Endothelial cell of umbilical vein (primary cell): Measurements from ENCODE around the gene RYR1. TPM values are rescaled to one million over a fixed set of nuclear protein-coding genes. Genes with fewer than 3 reads are reported as not detected.
"Not testable (repeated sequence)": the region's sequence is repeated elsewhere in the genome, so short reads cannot be mapped to it uniquely, and the experiment has no call there.

Experiments
- BruUV-seq: library from RNA; stranded (reverse); fragments of 400-500 nt; replicated peaks from 2 replicates; lab custom pipeline; 2021; lab: Mats Ljungman, UMichigan
- CTCF ChIA-PET: fragments of 300-600, 350-600 bp; sonication (Branson Sonifier 250); formaldehyde crosslinking; loops from one replicate; lab custom pipeline; 2021; ENCODE audit warnings: antibody characterized with exemption, inconsistent platforms; lab: Charles Lee
- POLR2A ChIA-PET: fragments of 300-600, 350-600 bp; sonication (Branson Sonifier 250); formaldehyde crosslinking; loops from one replicate; lab custom pipeline; 2021; ENCODE audit warnings: antibody characterized with exemption, inconsistent platforms; lab: Charles Lee
- DNase-seq: peaks from one replicate; pipeline ENCODE4 v3.0.0-alpha.2; 2011; ENCODE audit warnings: low read depth, low spot score
- FAIRE-seq: peaks from 2 replicates; lab custom pipeline; 2011; peaks lifted over from hg19 to GRCh38; lab: Jason Lieb, UNC
- H2AFZ ChIP-seq: 2 replicates; pipeline ENCODE4 v1.6.0; 2012; ENCODE audit warnings: low read depth, low read length, control low read depth, inconsistent platforms
- H3K27ac ChIP-seq: 2 replicates; pipeline ENCODE4 v1.5.1; 2011; ENCODE audit warnings: low read depth, mild to moderate bottlenecking, control low read depth, low read length, moderate library complexity; ENCODE audit not compliant: insufficient read depth
- H3K27me3 ChIP-seq, 2 experiments: 2 replicates each; pipeline versions ENCODE4 v1.6.0 to v1.6.1; 2011; ENCODE audit warnings: low read length in 2 of 2, mixed read lengths in 1 of 2; ENCODE audit not compliant: control insufficient read depth in 2 of 2, insufficient read depth in 2 of 2
- H3K36me3 ChIP-seq, 2 experiments: 2 replicates in 1 of 2; 3 replicates in 1 of 2; pipeline ENCODE4 v1.5.1; 2011; ENCODE audit warnings: low read length in 2 of 2, mild to moderate bottlenecking in 1 of 2, moderate library complexity in 1 of 2; ENCODE audit not compliant: control insufficient read depth in 2 of 2, insufficient read depth in 2 of 2; ENCODE audit errors: extremely low read depth in 1 of 2
- H3K4me1 ChIP-seq: 3 replicates; pipeline ENCODE4 v1.5.1; 2011; ENCODE audit warnings: mild to moderate bottlenecking, low read length; ENCODE audit not compliant: control insufficient read depth, insufficient read depth; ENCODE audit errors: extremely low read depth
- H3K4me2 ChIP-seq: 2 replicates; pipeline ENCODE4 v1.6.1; 2011; ENCODE audit warnings: low read length, control low read depth, mixed read lengths; ENCODE audit not compliant: insufficient read depth
- H3K4me3 ChIP-seq, 3 experiments: fragments of 200-600 bp in 1 of 3; sonication (generic), shearing (Covaris generic) in 1 of 3; replicated peaks in 1 of 3; 2 replicates each; pipeline ENCODE4 v1.5.1; 2011 to 2016; ENCODE audit warnings: control low read depth in 3 of 3, low read length in 3 of 3, mild to moderate bottlenecking in 2 of 3, inconsistent platforms in 1 of 3, low read depth in 1 of 3, moderate library complexity in 1 of 3; ENCODE audit not compliant: insufficient read depth in 1 of 3
- H3K79me2 ChIP-seq: 2 replicates; pipeline ENCODE4 v1.6.0; 2012; ENCODE audit warnings: low read length, inconsistent platforms; ENCODE audit not compliant: control insufficient read depth, insufficient read depth
- H3K9ac ChIP-seq: replicated peaks from 2 replicates; pipeline ENCODE3; 2011; ENCODE audit warnings: low read length, control low read depth; ENCODE audit not compliant: insufficient read depth; ENCODE audit errors: extremely low read depth
- H3K9me1 ChIP-seq: replicated peaks from 3 replicates; pipeline ENCODE4 v1.6.0; 2011; ENCODE audit warnings: mild to moderate bottlenecking, low read length; ENCODE audit not compliant: control insufficient read depth, insufficient read depth; ENCODE audit errors: extremely low read depth
- H3K9me3 ChIP-seq: replicated peaks from 2 replicates; pipeline ENCODE4 v1.5.1; 2012; ENCODE audit warnings: low read length, inconsistent platforms; ENCODE audit not compliant: control insufficient read depth, insufficient read depth
- H4K20me1 ChIP-seq: replicated peaks from 2 replicates; pipeline ENCODE3; 2011; ENCODE audit warnings: mild to moderate bottlenecking, low read length; ENCODE audit not compliant: control insufficient read depth, insufficient read depth; ENCODE audit errors: extremely low read depth
- EZH2 ChIP-seq: IDR thresholded peaks from 2 replicates; pipeline ENCODE4 v1.6.1; 2012; ENCODE audit warnings: borderline replicate concordance, low read depth, mild to moderate bottlenecking, moderate library complexity, low read length, inconsistent platforms; ENCODE audit not compliant: severe bottlenecking
- FOS ChIP-seq: IDR thresholded peaks from 2 replicates; pipeline ENCODE4 v1.6.1; 2011; ENCODE audit warnings: mild to moderate bottlenecking, low read length, moderate library complexity, borderline replicate concordance; ENCODE audit not compliant: insufficient read depth
- GATA2 ChIP-seq: IDR thresholded peaks from 2 replicates; pipeline ENCODE4 v1.7.0; 2011; ENCODE audit warnings: low read depth, mild to moderate bottlenecking, moderate library complexity, mixed read lengths, low read length; ENCODE audit not compliant: insufficient read length, insufficient read depth
- JUN ChIP-seq: IDR thresholded peaks from 2 replicates; pipeline ENCODE4 v1.6.1; 2011; ENCODE audit warnings: borderline replicate concordance, low read depth; ENCODE audit not compliant: insufficient read length, insufficient read depth
- MYC ChIP-seq: IDR thresholded peaks from one replicate; pipeline ENCODE4 v1.6.1; 2011; ENCODE audit warnings: mild to moderate bottlenecking, low read depth, low read length
- POLR2A ChIP-seq: IDR thresholded peaks from 2 replicates; pipeline ENCODE4 v1.6.1; 2012; ENCODE audit warnings: low read depth, mild to moderate bottlenecking, control low read depth, low read length
- POLR2AphosphoS5 ChIP-seq: IDR thresholded peaks from 2 replicates; pipeline ENCODE4 v1.6.1; 2012; ENCODE audit warnings: low read depth, mild to moderate bottlenecking, control low read depth, low read length, moderate library complexity; ENCODE audit not compliant: insufficient read depth
- dilution Hi-C: fragments of 300-500 bp; cut with MboI; formaldehyde crosslinking; loops from one replicate; pipeline ENCODE4 v1.15.0; 2019; ENCODE audit warnings: low sequenced_read_pairs; ENCODE audit not compliant: extremely low pct_ligation_motif_present
- intact Hi-C: fragments of 100-400 bp; cut with micrococcal nuclease; formaldehyde crosslinking; loops from one replicate; pipeline ENCODE4 v1.10.0; 2022
- polyA plus RNA-seq, 4 experiments: library from polyadenylated mRNA; depleted of rRNA in 3 of 4; stranded (reverse) in 3 of 4; unstranded in 1 of 4; fragments of >200 nt; gene quantifications; 2 replicates each; pipeline versions ENCODE4 v1.2.1 to v1.2.3, GENCODE V29; 2011 to 2012; ENCODE audit warnings: missing spikeins in 1 of 4
- total RNA-seq: library from RNA; stranded (reverse); gene quantifications from 2 replicates; pipeline ENCODE4 v1.2.3, GENCODE V29; 2021
- TF ChIP-seq, protein P1 (sequence below): IDR thresholded peaks from 2 replicates; pipeline ENCODE4 v1.6.1; 2011; ENCODE audit not compliant: insufficient read depth, insufficient read length
- TF ChIP-seq, protein P2 (sequence below), 2 donors: IDR thresholded peaks; 1 replicate in 1 of 2; 2 replicates in 1 of 2; pipeline ENCODE4 v1.5.1; 2011; ENCODE audit warnings: low read length in 2 of 2, mild to moderate bottlenecking in 2 of 2, moderate library complexity in 2 of 2, control low read depth in 1 of 2, inconsistent platforms in 1 of 2, low read depth in 1 of 2; ENCODE audit not compliant: insufficient read depth in 1 of 2; ENCODE audit errors: extremely low read depth in 1 of 2

RYR1 gene
- total and polyA plus RNA-seq, 2 donors (not counting 3 experiments of a cell fraction or from before 2014, with no cell fraction given), result under 0.01 to 0.02 TPM

DNA sequence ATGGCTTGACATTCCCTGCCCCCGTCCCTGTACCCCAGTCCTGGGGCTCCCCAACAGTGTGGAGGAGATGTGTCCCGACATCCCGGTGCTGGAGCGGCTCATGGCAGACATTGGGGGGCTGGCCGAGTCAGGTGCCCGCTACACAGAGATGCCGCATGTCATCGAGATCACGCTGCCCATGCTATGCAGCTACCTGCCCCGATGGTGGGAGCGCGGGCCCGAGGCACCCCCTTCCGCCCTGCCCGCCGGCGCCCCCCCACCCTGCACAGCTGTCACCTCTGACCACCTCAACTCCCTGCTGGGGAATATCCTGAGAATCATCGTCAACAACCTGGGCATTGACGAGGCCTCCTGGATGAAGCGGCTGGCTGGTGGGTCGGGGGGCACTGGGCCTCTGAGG is 83.8 kb downstream of the RYR1 start:
- CTCF ChIA-PET, result interaction anchor here (7.3 kb wide), 1 partner anchor 117 kb away, joined by 43 read pairs; no protein-coding TSS in a partner anchor
- H4K20me1 ChIP-seq, result no peaks in the 10 kb centered on the region
- dilution Hi-C loops, result no loop called here
- intact Hi-C loops, result no loop called here
- H2AFZ ChIP-seq, result no peak overlapping the region
- H3K79me2 ChIP-seq, result no peaks in the 10 kb centered on the region
- no peak overlapping the region for H3K4me3 ChIP-seq
- DNase-seq, result no peak
- FAIRE-seq, result no peak
- no TSS peak for BruUV-seq
- no peaks in the 10 kb centered on the region for H3K9me1 ChIP-seq
- H3K27ac ChIP-seq, result no peak overlapping the region
- POLR2A ChIA-PET, result no interaction called here
- no peak overlapping the region for H3K4me2 ChIP-seq
- H3K36me3 ChIP-seq, result no peaks in the 10 kb centered on the region
- no peaks in the 10 kb centered on the region for H3K27me3 ChIP-seq
- TF ChIP-seq POLR2AphosphoS5 (no peak), MYC (no peak), EZH2 (no peak), POLR2A (no peak), JUN (no peak), GATA2 (no peak), FOS (no peak)
- TF ChIP-seq, protein P1, sequence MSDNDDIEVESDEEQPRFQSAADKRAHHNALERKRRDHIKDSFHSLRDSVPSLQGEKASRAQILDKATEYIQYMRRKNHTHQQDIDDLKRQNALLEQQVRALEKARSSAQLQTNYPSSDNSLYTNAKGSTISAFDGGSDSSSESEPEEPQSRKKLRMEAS, result no peak
- TF ChIP-seq, protein P2, sequence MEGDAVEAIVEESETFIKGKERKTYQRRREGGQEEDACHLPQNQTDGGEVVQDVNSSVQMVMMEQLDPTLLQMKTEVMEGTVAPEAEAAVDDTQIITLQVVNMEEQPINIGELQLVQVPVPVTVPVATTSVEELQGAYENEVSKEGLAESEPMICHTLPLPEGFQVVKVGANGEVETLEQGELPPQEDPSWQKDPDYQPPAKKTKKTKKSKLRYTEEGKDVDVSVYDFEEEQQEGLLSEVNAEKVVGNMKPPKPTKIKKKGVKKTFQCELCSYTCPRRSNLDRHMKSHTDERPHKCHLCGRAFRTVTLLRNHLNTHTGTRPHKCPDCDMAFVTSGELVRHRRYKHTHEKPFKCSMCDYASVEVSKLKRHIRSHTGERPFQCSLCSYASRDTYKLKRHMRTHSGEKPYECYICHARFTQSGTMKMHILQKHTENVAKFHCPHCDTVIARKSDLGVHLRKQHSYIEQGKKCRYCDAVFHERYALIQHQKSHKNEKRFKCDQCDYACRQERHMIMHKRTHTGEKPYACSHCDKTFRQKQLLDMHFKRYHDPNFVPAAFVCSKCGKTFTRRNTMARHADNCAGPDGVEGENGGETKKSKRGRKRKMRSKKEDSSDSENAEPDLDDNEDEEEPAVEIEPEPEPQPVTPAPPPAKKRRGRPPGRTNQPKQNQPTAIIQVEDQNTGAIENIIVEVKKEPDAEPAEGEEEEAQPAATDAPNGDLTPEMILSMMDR (IDR thresholded peaks at IDR 0.05; ENCODE audit: extremely low read depth in 1 of 2, insufficient read depth in 1 of 2, low read depth in 1 of 2, low read length in 2 of 2), result no peak
- H3K9ac ChIP-seq, result no peak overlapping the region
- no peaks in the 10 kb centered on the region for H3K9me3 ChIP-seq
- no peaks in the 10 kb centered on the region for H3K4me1 ChIP-seq

DNA sequence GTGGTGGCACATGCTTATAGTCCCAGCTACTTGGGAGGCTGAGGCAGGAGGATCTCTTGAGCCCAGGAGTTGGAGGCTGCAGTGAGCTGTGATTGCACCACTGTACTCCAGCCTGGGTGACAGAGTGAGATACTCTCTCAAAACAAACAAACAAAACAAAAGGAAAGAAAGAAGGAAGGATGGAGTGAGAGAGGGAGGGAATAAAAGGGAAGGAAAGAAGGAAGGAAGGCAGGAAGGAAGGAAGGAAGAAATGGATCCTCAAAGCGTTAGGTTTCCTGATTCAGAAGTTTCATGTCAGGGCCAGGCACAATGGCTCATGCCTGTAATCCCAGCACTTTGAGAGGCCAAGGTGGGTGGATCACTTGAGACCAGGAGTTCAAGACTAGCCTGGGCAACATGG is 84.5 kb downstream of the RYR1 start:
- H3K4me2 ChIP-seq, intact Hi-C loops, H3K4me3 ChIP-seq, H3K4me1 ChIP-seq, H3K79me2 ChIP-seq, H4K20me1 ChIP-seq, DNase-seq, FAIRE-seq, POLR2A ChIA-PET, dilution Hi-C loops, H3K9me3 ChIP-seq, H2AFZ ChIP-seq, BruUV-seq, H3K36me3 ChIP-seq, H3K9ac ChIP-seq, H3K27me3 ChIP-seq, H3K27ac ChIP-seq, H3K9me1 ChIP-seq: not testable (repeated sequence)
- CTCF ChIA-PET, result interaction anchor here (0.6 to 7.3 kb wide), 4 partner anchors 115 to 413 kb away, joined by 3 to 43 read pairs (median 3); partner anchors contain the start of genes FAM98C, MRPS12 and SARS2
